GM12874 (cell line): ENCODE measurements around the gene PEX11B.

Experiments used
- CTCF ChIP-seq: IDR thresholded peaks from 2 replicates; pipeline ENCODE4 v1.5.1; 2011; ENCODE audit warnings: low read depth, mild to moderate bottlenecking, control low read depth, low read length, moderate library complexity; ENCODE audit not compliant: insufficient read depth

PEX11B gene

GRCh38 chr1:145918144-145918991 is at the start of gene PEX11B:
TSS of gene PEX11B (minus strand) at chr1:145918717. CDS start at chr1:145918688, 29 bp downstream.
- no peak for TF ChIP-seq CTCF

GRCh38 chr1:145967288-145967687 is 48.8 kb upstream of the PEX11B start:
- TF ChIP-seq CTCF: no peak

- TF ChIP-seq CTCF: no peak
Observed at GRCh38 chr1:145965119-145965744, 46.7 kb upstream of the PEX11B start.

GRCh38 chr1:145964328-145965118 is 46.0 kb upstream of the PEX11B start, which contains the start of the genes ANKRD34A and POLR3GL:
TSS of gene ANKRD34A (minus strand) at chr1:145964575. CDS start at chr1:145961759, 2,816 bp downstream.
TSS of gene POLR3GL (plus strand) at chr1:145964690. CDS start at chr1:145974866, 10,176 bp downstream.
- no peak for TF ChIP-seq CTCF

GRCh38 chr1:145963265-145964019 is 44.9 kb upstream of the PEX11B start:
- TF ChIP-seq CTCF: no peak

GRCh38 chr1:145962157-145963102 is 43.9 kb upstream of the PEX11B start:
- TF ChIP-seq CTCF: no peak
